GM19397 (cell line): Measurements from ENCODE around the gene DDC.

Source experiments
- ATAC-seq: cut with Tn5 transposase; IDR thresholded peaks from one replicate; pipeline ENCODE4 v1.9.1; 2021; ENCODE audit warnings: mild to moderate bottlenecking, moderate library complexity; ENCODE audit not compliant: unreplicated experiment

Gene DDC, protein sequence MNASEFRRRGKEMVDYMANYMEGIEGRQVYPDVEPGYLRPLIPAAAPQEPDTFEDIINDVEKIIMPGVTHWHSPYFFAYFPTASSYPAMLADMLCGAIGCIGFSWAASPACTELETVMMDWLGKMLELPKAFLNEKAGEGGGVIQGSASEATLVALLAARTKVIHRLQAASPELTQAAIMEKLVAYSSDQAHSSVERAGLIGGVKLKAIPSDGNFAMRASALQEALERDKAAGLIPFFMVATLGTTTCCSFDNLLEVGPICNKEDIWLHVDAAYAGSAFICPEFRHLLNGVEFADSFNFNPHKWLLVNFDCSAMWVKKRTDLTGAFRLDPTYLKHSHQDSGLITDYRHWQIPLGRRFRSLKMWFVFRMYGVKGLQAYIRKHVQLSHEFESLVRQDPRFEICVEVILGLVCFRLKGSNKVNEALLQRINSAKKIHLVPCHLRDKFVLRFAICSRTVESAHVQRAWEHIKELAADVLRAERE

DNA sequence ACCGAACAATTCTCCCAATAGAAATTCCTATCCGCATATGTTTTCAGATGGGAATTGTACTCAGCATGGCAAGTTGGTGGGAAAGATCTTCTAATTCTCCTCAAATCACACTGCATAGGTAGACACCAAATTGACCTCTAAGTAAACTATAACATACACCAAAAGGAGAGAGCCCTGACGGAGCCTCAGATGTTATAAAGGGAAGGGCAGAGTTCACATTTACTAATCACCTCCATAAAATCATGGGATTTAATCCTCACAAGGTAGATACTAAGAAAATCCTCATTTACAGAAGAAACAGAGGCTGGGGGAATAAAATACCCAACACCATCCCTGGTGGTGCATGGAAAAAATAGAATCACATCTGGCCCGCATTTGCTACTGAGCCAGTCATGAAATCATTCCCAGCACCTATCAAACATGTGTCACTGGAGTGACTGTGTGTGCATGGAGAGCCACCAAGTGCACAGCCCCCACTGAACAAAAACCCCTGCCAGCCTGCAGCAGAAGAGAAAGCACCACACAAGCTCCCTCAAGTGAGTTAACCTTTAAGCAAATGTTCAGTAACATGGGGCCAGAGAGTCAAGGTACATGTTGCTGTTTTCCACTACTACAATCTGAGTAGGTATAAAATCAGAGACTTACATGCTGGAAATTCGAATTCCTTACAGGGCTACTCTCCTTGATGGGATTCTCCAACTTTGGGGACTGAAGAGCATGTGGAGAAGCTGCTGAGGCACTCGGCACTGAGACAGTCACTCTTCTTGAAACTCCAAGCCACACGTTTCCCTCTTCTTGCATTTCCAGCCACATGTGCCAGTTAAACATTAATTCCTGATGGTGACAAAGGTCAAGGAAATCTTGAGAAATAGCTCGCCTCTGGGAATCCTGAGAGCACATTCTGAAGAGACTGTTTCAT lies at the start of gene DDC:
TSS of gene DDC (minus strand) at position 766 of the 919 bp plus-strand sequence. CDS start 21,320 bp downstream, outside the sequence.
- ATAC-seq, result no peak

DNA sequence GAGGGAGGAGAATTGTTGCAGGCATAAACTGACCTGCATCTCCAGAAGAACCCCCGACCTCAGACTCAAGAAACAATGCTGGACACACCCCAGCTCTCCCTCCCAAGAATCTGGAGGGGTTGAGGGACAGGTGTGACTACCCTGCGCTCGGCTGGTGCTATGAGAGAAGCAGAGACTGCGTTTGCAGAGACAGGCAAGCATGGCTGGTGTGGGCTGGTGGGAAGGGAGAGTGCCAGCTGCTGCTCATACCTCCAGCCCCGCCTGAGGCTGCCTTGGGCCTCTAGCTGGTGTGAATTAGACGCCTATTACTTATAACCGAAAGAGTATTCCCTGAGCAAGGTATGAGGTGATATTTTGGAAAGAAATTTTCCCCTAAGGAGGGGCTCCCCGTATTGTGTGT lies 48.3 kb upstream of the DDC start:
- no peak for ATAC-seq

DNA sequence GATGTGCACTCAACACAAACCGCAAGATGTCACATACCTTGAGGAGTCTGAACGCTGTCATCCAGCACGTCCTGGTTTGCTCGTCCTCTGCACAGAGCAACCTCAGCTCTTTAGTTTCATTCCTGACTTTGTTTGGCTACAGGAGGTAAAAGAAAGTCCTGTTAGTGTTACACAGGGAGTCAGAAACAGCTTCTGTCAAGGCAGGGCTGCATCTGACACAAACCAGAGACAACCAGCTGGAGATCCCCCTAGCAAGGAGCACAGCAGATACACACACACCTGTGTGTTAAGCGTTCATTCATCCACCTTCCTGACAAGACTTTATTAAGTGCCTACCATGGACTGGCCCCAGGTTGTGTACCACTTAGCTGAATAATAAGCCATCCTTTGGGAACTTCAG lies 47.5 kb upstream of the DDC start:
- ATAC-seq, result no peak

DNA sequence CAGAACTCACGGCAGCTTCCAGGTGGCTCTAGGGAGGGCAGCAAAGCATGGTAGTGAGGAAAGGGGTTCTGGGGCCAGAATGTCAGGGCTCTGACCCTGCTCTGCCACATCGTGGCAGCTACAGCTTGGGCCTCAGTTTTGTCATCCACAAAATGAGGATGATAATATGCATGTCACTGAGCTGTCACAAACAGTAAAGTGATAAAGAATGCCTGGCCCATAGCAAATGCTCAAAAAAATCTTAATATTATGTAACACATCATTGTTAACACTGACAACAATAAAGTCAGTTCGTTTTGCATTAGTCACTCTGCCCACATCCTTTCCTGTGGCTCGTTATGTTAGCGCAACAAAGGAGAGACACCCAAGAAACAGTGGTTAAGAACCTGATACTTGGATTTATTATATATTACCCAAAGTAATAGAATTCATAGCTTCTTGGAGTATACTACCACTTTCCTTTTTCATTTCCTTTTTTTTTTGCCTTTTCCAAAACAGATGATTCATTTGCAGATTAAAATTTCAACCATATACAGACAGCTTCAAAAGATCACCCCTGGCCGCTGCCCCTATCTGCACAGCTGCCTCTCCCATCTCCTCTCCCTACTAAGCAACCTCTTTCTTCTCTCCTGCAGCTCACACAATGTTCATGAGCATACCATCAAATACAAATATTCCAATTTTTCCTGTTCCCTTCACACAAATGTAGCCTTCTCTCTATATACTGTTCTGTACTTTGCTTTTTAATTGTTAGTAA lies 45.5 kb upstream of the DDC start:
- ATAC-seq, result peak; percentile 49

DNA sequence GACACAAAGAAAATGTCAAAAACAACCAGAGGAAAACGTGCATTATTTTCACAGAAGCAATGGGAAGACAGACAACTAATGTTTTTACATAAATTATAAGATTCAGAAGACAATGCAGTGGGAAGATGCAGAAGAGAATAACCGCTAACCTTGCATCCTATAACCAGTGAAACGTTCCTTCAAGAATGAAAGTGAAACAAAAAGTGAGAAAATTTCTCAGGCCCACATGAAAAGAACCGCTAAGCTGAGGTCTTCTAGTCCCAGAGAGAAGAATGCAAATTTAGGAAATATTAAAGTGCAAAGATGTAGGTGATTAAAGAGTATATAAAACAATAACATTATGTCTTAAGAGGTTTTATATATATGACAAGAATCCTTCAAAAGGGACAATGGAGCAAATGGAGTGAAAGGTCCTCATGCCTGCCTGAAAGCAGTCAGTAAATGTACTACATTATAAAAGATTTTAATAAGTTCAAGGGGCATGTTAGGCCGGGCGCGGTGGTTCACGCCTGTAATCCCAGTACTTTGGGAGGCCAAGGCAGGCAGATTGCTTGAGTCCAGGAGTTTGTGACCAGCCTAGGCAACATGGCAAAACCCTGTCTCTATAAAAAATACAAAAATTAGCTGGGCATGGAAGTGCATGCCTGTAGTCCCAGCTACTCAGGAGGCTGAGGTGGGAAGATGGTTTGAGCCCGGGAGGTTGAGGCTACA lies 43.1 kb upstream of the DDC start:
- ATAC-seq, result no peak

DNA sequence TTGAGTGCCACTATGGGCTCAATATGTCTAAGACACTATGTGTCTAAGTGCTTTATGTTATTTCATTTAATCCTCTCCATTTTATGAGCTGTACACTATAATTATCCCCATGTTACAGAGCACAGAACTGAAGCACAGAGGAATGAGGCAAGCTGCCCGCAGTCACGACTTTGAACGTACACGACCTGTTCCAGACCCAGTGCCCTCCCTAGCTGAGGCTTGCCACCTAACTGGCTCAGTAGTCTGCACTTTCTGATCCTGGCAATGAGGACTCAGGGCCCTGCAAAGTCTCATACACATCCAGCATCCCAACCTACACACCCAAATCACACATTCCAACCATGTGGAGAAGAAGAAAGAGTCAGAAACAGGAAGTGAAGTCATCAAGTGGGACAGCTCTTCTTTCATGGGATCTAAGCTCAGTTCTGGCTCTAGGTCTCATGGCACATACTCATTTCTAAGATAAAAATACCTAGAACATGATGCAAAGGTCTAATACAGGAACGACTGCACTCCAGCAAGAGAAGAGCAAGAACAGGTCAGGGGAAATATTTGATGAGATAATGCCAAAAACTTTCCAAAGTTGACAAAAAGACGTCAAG lies 42.4 kb upstream of the DDC start:
- ATAC-seq, result no peak

DNA sequence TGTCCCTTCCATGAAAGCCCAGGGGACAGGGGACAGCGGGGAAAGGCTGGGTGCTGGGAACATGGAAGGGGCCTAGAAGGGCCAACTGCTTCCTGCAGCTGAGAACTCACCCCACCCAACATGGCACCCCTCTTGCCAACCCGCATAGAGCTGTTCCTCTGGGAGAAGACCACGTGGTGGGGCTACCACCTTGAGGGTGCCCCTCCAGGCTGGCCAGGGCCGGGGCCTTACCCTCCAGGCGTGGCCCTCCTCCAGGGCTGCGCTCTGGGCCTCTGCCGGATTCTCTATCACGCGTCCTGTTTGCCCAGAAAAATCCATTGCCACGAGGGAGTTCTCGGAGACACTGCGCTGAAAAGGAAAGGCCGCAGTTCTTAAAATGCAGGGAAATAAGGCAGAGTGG lies 39.9 kb upstream of the DDC start:
- no peak for ATAC-seq

DNA sequence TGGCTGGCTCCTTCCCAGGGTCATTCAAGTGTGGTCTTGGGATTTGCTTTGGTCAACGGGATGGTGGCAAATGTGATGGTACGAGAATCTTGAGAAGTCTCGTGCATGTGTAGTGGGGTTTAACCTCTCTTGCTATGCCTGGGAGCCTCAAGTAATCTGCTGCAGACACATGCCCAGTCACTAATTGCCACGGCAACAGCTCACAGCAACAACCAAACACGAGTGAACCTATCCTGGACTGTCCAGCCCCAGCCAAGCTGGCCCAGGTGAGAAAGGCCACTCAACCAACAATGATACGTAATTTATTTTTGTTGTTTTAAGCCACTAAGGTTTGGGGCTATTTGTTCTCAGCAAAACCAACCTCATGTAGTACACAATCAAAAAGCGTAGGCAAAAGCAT lies 38.1 kb upstream of the DDC start:
- no peak for ATAC-seq

DNA sequence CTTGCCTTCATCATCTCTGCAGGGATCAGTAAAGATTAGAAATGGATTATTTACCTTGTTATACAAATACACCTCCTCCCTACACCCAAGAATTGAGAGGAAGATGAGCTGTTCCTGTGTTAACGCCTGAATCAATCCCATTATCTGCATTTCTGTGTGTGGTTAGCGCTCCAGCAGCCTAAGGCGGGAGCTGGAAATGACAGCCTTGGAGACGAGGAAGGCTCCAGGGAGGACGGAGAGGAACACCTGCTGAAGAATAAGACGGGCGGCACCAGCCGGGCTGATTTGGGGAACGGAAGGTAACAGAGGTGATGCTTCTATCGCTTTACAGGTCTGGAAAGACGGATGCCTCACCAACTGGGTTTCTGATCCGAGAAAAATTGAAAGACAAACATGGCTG lies 34.2 kb upstream of the DDC start:
- no peak for ATAC-seq

DNA sequence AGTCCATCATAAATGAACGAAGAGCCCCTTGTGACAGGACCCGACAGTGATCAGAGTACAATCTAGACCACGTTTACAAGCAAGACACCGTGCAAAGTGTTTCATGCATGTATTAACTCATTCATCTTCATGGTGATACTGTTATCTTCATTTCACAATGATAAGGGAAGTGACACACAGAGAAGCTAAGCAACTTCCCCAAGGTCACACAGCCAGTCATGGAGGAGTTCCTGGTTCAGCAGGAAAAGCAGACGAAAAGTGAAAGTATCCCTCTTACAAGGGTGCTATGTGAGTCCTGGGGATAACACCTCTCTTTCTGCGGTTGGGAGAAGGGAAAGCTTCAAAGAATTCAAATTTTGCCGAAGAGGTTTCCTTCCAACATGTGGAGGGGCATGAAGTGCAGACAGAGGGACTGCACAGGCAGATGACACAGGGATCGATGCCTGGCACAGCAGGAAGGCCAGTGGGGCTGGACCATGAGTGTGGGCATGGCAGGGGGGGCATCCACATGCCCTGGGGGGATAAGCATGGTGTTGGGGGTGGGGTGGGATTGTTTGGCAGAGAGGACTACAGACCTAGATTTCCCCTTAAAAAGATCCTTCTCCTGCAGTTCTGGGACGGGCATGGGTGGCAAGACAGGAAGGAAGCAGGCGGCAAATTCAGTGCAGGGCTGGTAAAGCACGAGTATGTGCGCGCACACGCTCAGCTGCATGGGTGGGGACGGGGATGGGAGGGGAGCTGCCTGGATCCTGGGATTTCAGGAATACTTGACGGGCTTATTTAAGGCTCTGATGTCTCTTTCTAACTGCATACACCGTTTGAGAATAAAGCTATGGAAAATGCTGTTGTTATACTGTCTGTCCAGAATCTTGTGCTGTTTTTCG lies 33.5 kb upstream of the DDC start:
- no peak for ATAC-seq

DNA sequence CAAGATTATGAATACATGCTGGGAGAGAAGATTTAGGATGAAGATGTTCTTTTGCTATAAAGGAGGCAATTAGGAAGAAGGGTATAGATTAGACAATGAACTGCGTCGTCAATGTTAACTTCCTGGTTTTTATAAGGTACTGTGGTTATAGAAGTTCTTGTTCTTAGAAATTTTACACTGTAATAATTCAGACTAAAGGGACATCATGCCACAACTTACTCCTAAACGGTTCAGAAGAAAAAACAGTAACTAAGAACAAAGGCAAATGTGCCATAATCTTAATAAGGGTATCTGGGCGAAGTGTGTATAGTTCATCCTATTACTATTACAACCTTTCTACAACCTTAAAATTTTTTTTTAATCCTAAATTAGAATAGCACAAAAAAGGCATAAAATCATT lies 31.3 kb upstream of the DDC start:
- ATAC-seq, result no peak

DNA sequence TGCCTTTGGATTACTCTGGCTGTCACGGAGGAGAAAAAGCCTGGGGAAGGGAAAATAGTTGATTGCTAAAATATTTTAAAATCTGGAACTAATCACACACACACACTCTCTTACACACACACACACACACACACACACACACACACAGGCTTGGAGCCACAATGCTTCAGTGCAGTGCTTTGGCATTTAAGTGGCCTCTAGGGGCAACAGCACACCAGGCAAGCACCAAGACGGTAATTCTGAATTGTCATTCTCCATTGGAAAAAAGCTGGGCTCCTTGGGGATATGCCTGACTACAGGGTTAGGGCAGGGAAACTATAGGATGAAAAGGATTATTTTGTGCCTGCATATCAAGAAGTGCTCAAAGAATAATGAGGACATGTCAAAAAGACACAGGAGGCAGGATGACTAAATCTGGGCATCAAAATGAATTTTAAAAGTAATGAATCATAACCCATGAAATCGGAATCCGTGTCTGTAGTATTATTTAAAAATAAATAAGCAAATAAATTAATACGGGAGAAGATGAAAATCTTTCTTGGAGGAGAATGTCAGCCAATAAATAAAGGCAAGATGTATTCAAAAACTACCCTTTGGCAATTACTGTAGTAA lies 30.4 kb upstream of the DDC start:
- ATAC-seq, result peak; percentile 3

DNA sequence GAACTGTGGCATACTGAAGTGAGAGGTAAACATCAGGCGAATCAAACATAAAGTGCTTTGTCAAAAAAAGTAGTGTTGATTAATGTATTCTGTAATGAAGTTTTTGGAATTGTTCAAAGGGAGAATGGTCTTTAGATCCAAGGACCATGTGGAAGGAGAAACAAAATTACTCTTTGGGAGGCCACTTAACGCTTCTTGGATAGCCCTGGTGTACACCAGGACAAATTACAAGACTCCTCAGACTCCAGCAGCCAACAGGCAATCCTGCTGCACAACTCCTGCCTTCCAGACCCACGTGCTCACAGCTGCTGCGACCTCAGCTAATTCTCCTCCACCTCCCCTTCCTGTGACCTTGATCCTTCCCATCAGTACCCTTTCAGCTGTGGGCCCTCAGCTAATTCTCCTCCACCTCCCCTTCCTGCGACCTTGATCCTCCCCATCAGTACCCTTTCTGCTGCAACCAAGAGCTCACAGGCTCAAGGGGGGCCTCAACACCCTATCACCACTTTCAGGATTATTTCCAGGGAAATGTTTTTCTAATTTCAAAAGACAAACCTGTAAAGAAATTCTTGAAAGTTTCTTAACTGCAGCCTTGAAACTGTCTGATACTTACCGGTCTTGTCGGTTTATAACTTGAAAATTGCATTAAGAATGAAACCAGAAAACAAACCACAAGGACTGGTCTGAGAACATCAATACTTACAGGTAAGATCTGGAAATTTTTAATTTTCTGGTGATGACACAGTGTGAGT lies 29.7 kb upstream of the DDC start:
- peak; percentile 40 for ATAC-seq

DNA sequence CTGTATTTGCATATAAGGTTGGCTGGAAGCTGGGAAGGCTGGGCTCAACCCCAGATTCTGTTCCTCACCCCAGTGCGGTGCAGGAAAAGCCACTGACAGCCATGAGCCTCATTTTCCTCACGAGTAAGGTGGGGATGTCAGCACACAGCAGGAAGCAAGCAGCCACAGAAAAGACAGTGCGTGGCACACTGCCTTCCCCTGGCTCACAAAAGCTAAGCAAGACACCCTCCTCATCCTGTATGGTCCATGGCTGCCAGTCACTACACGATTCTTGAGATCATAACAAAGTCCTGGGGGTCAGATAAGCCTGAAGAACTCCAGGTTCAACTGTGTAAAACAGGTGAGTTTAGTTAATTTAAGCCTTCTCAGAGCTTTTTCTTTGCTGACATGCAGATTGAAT lies 28.9 kb upstream of the DDC start:
- ATAC-seq, result no peak

DNA sequence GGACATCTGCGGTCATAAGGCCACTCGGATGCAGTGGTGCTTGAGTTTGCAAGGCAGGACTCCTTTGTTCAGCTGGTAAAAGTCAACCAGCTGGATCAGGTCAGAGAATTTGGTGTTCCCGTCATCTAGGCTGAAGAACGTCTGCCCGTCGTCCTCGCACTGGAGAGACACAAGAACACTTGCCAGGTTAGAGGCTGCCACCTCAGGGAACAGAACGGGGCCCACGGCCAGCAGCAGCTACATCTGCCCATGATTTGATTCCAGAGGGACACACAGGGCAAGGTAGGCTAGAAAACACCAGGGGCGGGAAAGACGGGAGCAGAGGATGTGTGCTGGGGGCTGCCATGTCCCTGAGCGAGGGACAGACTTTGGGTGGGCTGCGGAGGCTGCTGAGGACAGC lies 27.7 kb upstream of the DDC start:
- no peak for ATAC-seq

DNA sequence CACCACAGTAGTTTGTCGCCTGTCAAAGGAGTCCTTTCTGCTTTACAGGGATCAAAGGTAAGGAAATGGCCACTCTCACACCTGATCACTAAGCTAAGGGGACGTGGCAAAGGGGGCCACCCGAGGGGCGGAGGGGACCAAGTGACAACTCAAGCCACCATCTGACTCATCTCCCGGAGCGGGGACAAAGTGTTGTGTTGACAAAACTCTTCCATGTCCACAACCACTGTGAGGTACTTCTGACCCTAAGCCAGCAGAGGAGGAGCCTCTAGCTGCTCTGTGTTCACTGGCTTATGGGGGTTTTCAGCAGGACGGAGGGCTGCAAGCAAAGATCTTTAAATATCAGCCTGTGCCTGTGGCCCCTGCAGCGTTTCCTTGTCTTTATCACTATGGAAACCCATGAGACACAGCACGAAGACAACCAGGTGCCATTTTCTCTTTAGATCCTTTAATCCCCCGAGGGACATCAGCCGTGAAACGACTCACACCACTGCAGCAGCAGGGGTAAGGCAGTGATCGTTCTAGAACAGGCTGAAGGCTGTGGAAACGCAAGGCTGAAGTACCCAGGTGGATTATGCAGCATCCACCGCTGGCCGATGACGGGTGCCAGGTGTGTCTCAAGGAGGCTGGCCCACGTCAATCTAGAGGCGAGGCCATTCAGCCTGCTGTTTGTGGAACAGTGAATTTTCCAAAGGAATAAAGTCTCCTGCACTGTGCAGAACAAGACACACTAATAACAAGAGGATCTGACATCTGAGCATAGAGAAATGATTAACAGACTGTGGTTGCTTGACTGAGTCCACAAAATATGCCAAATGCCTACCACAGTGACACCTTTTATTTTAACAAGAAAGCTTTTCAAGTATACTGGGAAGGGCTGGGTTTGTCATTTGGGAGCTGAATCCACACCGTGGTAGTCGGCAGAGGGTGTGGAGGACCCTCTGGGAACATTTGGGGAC lies 26.6 kb upstream of the DDC start:
- peak; percentile 65 for ATAC-seq

DNA sequence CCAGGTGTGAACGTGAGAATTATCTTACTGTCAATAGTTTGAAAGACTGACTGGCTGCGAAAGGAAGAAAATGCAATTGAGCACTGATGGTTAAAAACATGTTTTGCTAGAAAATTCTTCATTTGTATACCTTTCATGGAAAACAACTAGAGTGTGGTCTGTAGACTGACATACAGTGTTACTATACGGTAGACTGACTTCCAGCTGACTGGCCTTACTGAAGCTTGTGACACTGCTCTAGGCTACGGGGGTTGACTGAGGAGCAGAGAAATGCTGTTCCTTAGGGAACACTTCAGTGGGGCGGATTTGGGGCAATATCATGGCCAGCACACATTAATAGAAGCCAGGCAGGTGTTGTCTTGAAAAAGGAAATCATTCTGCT lies 25.9 kb upstream of the DDC start:
- ATAC-seq, result no peak
